ENCODE data around the gene C1orf52.

C1orf52 gene

GRCh38 chr1:85259118-85259911 is at the start of gene C1orf52:
C1orf52 (minus strand) TSS chr1:85259662; CDS start chr1:85259633, 29 bp downstream.
- peak; percentile 88 for DNase-seq (ENCODE audit: low read depth, low spot score)

- no peak for DNase-seq (ENCODE audit: low read depth, low spot score)
These were observed 49.4 kb upstream of the C1orf52 start for GRCh38 chr1:85308833-85309350.

GRCh38 chr1:85307987-85308832 is 48.7 kb upstream of the C1orf52 start:
- DNase-seq (ENCODE audit: low read depth, low spot score) = peak; percentile 77

GRCh38 chr1:85306236-85306635 is 46.8 kb upstream of the C1orf52 start:
- DNase-seq (ENCODE audit: low read depth, low spot score) = no peak

- DNase-seq (ENCODE audit: low read depth, low spot score) = no peak
These were observed 44.1 kb upstream of the C1orf52 start for GRCh38 chr1:85303440-85304162.

GRCh38 chr1:85300140-85300539 is 40.7 kb upstream of the C1orf52 start:
- no peak for DNase-seq (ENCODE audit: low read depth, low spot score)

GRCh38 chr1:85297855-85298629 is 38.6 kb upstream of the C1orf52 start:
- peak; percentile 96 for DNase-seq (ENCODE audit: low read depth, low spot score)

GRCh38 chr1:85297538-85297854 is 38.0 kb upstream of the C1orf52 start:
- DNase-seq (ENCODE audit: low read depth, low spot score) = no peak

- no peak for DNase-seq (ENCODE audit: low read depth, low spot score)
These were observed 37.5 kb upstream of the C1orf52 start for GRCh38 chr1:85296980-85297379.

GRCh38 chr1:85295654-85296053 is 36.2 kb upstream of the C1orf52 start:
- no peak for DNase-seq (ENCODE audit: low read depth, low spot score)

- DNase-seq (ENCODE audit: low read depth, low spot score) = no peak
These were observed 35.6 kb upstream of the C1orf52 start for GRCh38 chr1:85295006-85295431.

- DNase-seq (ENCODE audit: low read depth, low spot score) = no peak
These were observed 31.4 kb upstream of the C1orf52 start for GRCh38 chr1:85290826-85291225.

- DNase-seq (ENCODE audit: low read depth, low spot score) = no peak
These were observed 30.4 kb upstream of the C1orf52 start for GRCh38 chr1:85289848-85290335.

GRCh38 chr1:85289207-85289847 is 29.9 kb upstream of the C1orf52 start:
- no peak for DNase-seq (ENCODE audit: low read depth, low spot score)

- no peak for DNase-seq (ENCODE audit: low read depth, low spot score)
These were observed 24.7 kb upstream of the C1orf52 start for GRCh38 chr1:85284202-85284601.

GRCh38 chr1:85283475-85284199 is 24.2 kb upstream of the C1orf52 start:
- DNase-seq (ENCODE audit: low read depth, low spot score) = no peak

GRCh38 chr1:85282424-85282823 is 23.0 kb upstream of the C1orf52 start:
- DNase-seq (ENCODE audit: low read depth, low spot score) = no peak

- no peak for DNase-seq (ENCODE audit: low read depth, low spot score)
These were observed 21.2 kb upstream of the C1orf52 start for GRCh38 chr1:85280636-85281035.

GRCh38 chr1:85279458-85280080 is 20.1 kb upstream of the C1orf52 start:
- DNase-seq (ENCODE audit: low read depth, low spot score) = no peak

All from smooth muscle cell of the brain vasculature (primary cell).